Measurements from ENCODE around the gene EPB41L4A. TPM values are rescaled to one million over a fixed set of nuclear protein-coding genes. Genes with fewer than 3 reads are reported as not detected.
"Not testable (repeated sequence)": the region's sequence is repeated elsewhere in the genome, so short reads cannot be mapped to it uniquely, and the experiment has no call there.

Gene EPB41L4A
- total and polyA plus RNA-seq, 11 donors = 6.4 to 34.5 (median 16.2) TPM

DNA sequence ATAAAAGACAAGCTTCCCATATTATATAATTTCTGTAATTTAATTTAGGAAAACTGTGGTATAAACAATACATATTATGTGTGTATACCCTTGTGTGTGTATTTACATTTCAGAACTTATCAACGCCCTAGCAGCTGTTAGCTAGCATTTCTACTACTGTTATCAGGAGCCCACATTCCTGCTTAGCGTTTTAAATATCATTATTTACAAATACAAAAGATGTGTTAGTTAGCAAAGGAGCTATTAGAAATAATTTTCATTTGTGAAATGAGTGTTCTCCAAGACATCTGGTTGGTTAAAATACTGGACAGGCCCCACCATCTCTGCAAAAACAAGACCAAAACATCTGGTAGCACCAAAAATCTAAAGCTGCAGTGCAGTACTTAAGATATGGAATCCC, 48.0 kb downstream of the EPB41L4A start:
- Histone ChIP-seq H3K9me3 (no peaks in the 10 kb centered on the region), H3K4me3 (no peak overlapping the region), H3K36me3 (no peaks in the 10 kb centered on the region), H3K27me3 (no peaks in the 10 kb centered on the region), H3K4me1 (peaks cover 0 to 78% (median 37%) of the 10 kb centered on the region in 12 donors), H3K27ac (no peak overlapping the region)
- TF ChIP-seq, protein P1, sequence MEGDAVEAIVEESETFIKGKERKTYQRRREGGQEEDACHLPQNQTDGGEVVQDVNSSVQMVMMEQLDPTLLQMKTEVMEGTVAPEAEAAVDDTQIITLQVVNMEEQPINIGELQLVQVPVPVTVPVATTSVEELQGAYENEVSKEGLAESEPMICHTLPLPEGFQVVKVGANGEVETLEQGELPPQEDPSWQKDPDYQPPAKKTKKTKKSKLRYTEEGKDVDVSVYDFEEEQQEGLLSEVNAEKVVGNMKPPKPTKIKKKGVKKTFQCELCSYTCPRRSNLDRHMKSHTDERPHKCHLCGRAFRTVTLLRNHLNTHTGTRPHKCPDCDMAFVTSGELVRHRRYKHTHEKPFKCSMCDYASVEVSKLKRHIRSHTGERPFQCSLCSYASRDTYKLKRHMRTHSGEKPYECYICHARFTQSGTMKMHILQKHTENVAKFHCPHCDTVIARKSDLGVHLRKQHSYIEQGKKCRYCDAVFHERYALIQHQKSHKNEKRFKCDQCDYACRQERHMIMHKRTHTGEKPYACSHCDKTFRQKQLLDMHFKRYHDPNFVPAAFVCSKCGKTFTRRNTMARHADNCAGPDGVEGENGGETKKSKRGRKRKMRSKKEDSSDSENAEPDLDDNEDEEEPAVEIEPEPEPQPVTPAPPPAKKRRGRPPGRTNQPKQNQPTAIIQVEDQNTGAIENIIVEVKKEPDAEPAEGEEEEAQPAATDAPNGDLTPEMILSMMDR (IDR thresholded peaks at IDR 0.05) = no peak
- no peak for TF ChIP-seq POLR2A (IDR thresholded peaks at IDR 0.05)
- ATAC-seq = no peak
- DNase-seq = no peak
- intact Hi-C loops (cut with DNase I) = loop anchor here in 1 of 10 donors (5.0 kb wide), 1 partner anchor 36 kb away; no protein-coding TSS in a partner anchor
- 54 to 62% (median 57%) methylated on average over 2 of the region's 2 CpGs for WGBS, 4 donors

- no peaks in the 10 kb centered on the region for H3K27me3 ChIP-seq
- peak overlapping the region in 8 of 12 donors; percentile 8 to 46 (median 26) for H3K27ac ChIP-seq
- intact Hi-C loops (cut with DNase I) = no loop called here
- no peak overlapping the region for H3K4me3 ChIP-seq
- 66 to 83% (median 77%) methylated on average over 4 of the region's 4 CpGs for WGBS, 4 donors
- no peak for TF ChIP-seq POLR2A (IDR thresholded peaks at IDR 0.05)
- TF ChIP-seq, protein P1 (IDR thresholded peaks at IDR 0.05) = peak in 1 of 12 donors; percentile 0
- H3K36me3 ChIP-seq = no peaks in the 10 kb centered on the region
- DNase-seq (peak in 3 of 5 donors; percentile 35 to 56 (median 54)), ATAC-seq (peak in 2 of 4 donors; percentile 40 to 78)
- peaks cover 0 to 49% (median 23%) of the 10 kb centered on the region in 12 donors for H3K4me1 ChIP-seq
- H3K9me3 ChIP-seq = no peaks in the 10 kb centered on the region
Observed at GRCh38 chr5:112367400-112367799, 51.7 kb downstream of the EPB41L4A start.

- intact Hi-C loops (cut with DNase I) = no loop called here
- Histone ChIP-seq H3K36me3 (no peaks in the 10 kb centered on the region), H3K9me3 (no peaks in the 10 kb centered on the region), H3K4me1 (peaks cover 0 to 49% (median 21%) of the 10 kb centered on the region in 12 donors), H3K27ac (peak overlapping the region in 3 of 12 donors; percentile 12 to 45 (median 31)), H3K4me3 (no peak overlapping the region), H3K27me3 (no peaks in the 10 kb centered on the region)
- DNase-seq (no peak), ATAC-seq (peak in 3 of 4 donors; percentile 12 to 62 (median 12))
- TF ChIP-seq, protein P1 (IDR thresholded peaks at IDR 0.05) = peak in 8 of 12 donors; percentile 10 to 38 (median 20)
- TF ChIP-seq POLR2A (IDR thresholded peaks at IDR 0.05) = no peak
- 36 to 44% (median 40%) methylated on average over 2 of the region's 2 CpGs for WGBS, 4 donors
Observed at GRCh38 chr5:112366987-112367386, 52.1 kb downstream of the EPB41L4A start.

DNA sequence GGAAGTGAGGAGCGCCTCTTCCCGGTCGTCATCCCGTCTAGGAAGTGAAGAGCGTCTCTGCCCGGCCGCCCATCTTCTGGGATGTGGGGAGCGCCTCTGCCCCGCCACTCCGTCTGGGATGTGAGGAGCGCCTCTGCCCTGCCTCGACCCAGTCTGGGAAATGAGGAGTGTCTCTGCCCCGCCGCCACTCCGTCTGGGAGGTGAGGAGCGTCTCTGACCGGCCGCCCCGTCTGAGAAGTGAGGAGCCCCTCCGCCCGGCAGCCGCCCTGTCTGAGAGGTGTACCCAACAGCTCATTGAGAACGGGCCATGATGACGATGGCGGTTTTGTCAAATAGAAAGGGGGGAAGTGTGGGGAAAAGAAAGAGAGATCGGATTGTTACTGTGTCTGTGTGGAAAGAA, 58.3 kb downstream of the EPB41L4A start:
- ATAC-seq; H3K9me3 ChIP-seq; H3K27me3 ChIP-seq; H3K27ac ChIP-seq; intact Hi-C loops (cut with DNase I); DNase-seq; H3K4me3 ChIP-seq; H3K36me3 ChIP-seq: not testable (repeated sequence)
- H3K4me1 ChIP-seq = peaks cover 0 to 15% (median 0%) of the 10 kb centered on the region in 12 donors
- 79 to 95% (median 84%) methylated on average over 26 of the region's 26 CpGs for WGBS, 4 donors
